ENCODE measurements around the gene RCSD1.

Gene RCSD1

GRCh38 chr1:167750641-167751040 is 120.6 kb downstream of the RCSD1 start:
- TF ChIP-seq GATA3 (IDR thresholded peaks at IDR 0.05; ENCODE audit: low read depth, low read length) (no peak), GATA2 (IDR thresholded peaks at IDR 0.05; ENCODE audit: low read depth, low read length) (no peak)

- TF ChIP-seq GATA3 (IDR thresholded peaks at IDR 0.05; ENCODE audit: low read depth, low read length) (no peak), GATA2 (IDR thresholded peaks at IDR 0.05; ENCODE audit: low read depth, low read length) (no peak)
Measured at GRCh38 chr1:167751676-167752075, 121.6 kb downstream of the RCSD1 start.

- TF ChIP-seq GATA3 (IDR thresholded peaks at IDR 0.05; ENCODE audit: low read depth, low read length) (no peak), GATA2 (IDR thresholded peaks at IDR 0.05; ENCODE audit: low read depth, low read length) (no peak)
Measured at GRCh38 chr1:167752219-167752985, 122.4 kb downstream of the RCSD1 start.

- TF ChIP-seq GATA3 (IDR thresholded peaks at IDR 0.05; ENCODE audit: low read depth, low read length) (no peak), GATA2 (IDR thresholded peaks at IDR 0.05; ENCODE audit: low read depth, low read length) (no peak)
Measured at GRCh38 chr1:167755654-167756053, 125.6 kb downstream of the RCSD1 start.
